ENCODE measurements around the gene TPPP. TPM values are rescaled to one million over a fixed set of nuclear protein-coding genes. Genes with fewer than 3 reads are reported as not detected.

TPPP gene
- total and polyA plus RNA-seq, 2 donors (not counting 3 experiments of a cell fraction or from before 2014, with no cell fraction given) = 0.04 to 0.09 TPM

DNA sequence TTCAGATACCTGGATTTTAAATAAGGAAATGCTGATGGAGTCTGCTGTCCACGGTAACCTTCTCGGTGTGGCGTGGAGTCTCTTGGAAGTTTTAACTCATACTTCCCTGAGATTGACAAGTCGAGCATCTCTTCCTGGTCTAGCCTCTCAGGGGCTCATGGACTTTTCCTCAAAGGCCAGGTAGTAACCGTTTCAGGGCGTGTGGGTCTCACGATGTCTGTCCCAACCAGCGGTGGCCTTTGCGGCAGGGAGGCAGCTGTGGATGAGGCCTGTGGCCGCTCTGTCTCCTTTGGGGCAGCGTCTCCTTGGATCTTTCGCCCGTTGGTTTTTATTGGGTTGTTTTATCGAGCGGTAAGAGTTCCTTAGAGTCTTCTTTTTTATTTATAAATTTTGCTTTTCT, 48.2 kb downstream of the TPPP start:
- no peak overlapping the region for H3K4me3 ChIP-seq (replicated peaks in 1 of 3; ENCODE audit: insufficient read depth in 1 of 3, low read depth in 1 of 3, low read length in 3 of 3)
- ChIA-PET CTCF (no interaction called here), POLR2A (no interaction called here)
- H3K4me2 ChIP-seq (ENCODE audit: insufficient read depth, low read length) = no peak overlapping the region
- no peaks in the 10 kb centered on the region for H3K9me3 ChIP-seq (replicated peaks; ENCODE audit: control insufficient read depth, insufficient read depth, low read length)
- no peaks in the 10 kb centered on the region for H3K4me1 ChIP-seq (ENCODE audit: control insufficient read depth, extremely low read depth, insufficient read depth, low read length)
- H3K27me3 ChIP-seq (ENCODE audit: control insufficient read depth in 2 of 2, insufficient read depth in 2 of 2, low read length in 2 of 2) = no peaks in the 10 kb centered on the region
- no peak overlapping the region for H3K9ac ChIP-seq (replicated peaks; ENCODE audit: extremely low read depth, insufficient read depth, low read length)
- TF ChIP-seq POLR2AphosphoS5 (IDR thresholded peaks at IDR 0.05; ENCODE audit: insufficient read depth, low read depth, low read length) = no peak
- TF ChIP-seq EZH2 (IDR thresholded peaks at IDR 0.05; ENCODE audit: borderline replicate concordance, low read depth, low read length, severe bottlenecking) = no peak
- TF ChIP-seq FOS (IDR thresholded peaks at IDR 0.05; ENCODE audit: borderline replicate concordance, insufficient read depth, low read length) = no peak
- no peak for TF ChIP-seq JUN (IDR thresholded peaks at IDR 0.05; ENCODE audit: borderline replicate concordance, insufficient read depth, insufficient read length, low read depth)
- TF ChIP-seq, protein P1, sequence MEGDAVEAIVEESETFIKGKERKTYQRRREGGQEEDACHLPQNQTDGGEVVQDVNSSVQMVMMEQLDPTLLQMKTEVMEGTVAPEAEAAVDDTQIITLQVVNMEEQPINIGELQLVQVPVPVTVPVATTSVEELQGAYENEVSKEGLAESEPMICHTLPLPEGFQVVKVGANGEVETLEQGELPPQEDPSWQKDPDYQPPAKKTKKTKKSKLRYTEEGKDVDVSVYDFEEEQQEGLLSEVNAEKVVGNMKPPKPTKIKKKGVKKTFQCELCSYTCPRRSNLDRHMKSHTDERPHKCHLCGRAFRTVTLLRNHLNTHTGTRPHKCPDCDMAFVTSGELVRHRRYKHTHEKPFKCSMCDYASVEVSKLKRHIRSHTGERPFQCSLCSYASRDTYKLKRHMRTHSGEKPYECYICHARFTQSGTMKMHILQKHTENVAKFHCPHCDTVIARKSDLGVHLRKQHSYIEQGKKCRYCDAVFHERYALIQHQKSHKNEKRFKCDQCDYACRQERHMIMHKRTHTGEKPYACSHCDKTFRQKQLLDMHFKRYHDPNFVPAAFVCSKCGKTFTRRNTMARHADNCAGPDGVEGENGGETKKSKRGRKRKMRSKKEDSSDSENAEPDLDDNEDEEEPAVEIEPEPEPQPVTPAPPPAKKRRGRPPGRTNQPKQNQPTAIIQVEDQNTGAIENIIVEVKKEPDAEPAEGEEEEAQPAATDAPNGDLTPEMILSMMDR (IDR thresholded peaks at IDR 0.05; ENCODE audit: extremely low read depth in 1 of 2, insufficient read depth in 1 of 2, low read depth in 1 of 2, low read length in 2 of 2) = no peak
- no peak for TF ChIP-seq POLR2A (IDR thresholded peaks at IDR 0.05; ENCODE audit: low read depth, low read length)
- TF ChIP-seq MAX (IDR thresholded peaks at IDR 0.05; ENCODE audit: insufficient read depth, insufficient read length) = no peak
- no peak for TF ChIP-seq MYC (IDR thresholded peaks at IDR 0.05; ENCODE audit: low read depth, low read length)
- no peak for TF ChIP-seq GATA2 (IDR thresholded peaks at IDR 0.05; ENCODE audit: insufficient read depth, insufficient read length, low read depth, low read length)
- no TSS peak for BruUV-seq (replicated peaks)
- dilution Hi-C loops (cut with MboI; ENCODE audit: extremely low pct_ligation_motif_present, low sequenced_read_pairs) (no loop called here), intact Hi-C loops (cut with micrococcal nuclease) (no loop called here)
- DNase-seq (ENCODE audit: low read depth, low spot score) (no peak), FAIRE-seq (no peak)
- no peaks in the 10 kb centered on the region for H3K9me1 ChIP-seq (replicated peaks; ENCODE audit: control insufficient read depth, extremely low read depth, insufficient read depth, low read length)
- H2AFZ ChIP-seq (ENCODE audit: low read depth, low read length) = no peak overlapping the region
- H4K20me1 ChIP-seq (replicated peaks; ENCODE audit: control insufficient read depth, extremely low read depth, insufficient read depth, low read length) = no peaks in the 10 kb centered on the region
- H3K79me2 ChIP-seq (ENCODE audit: control insufficient read depth, insufficient read depth, low read length) = no peaks in the 10 kb centered on the region
- H3K27ac ChIP-seq (ENCODE audit: insufficient read depth, low read depth, low read length) = no peak overlapping the region
- H3K36me3 ChIP-seq (ENCODE audit: control insufficient read depth in 2 of 2, extremely low read depth in 1 of 2, insufficient read depth in 2 of 2, low read length in 2 of 2) = peaks cover 4 to 7% of the 10 kb centered on the region in 2 experiments
